Measurements from ENCODE around the gene ATXN10. TPM values are rescaled to one million over a fixed set of nuclear protein-coding genes. Genes with fewer than 3 reads are reported as not detected.

ATXN10 gene
- total and polyA plus RNA-seq, 12 donors = 11.8 to 169 (median 142) TPM

- peaks cover 0 to 98% (median 30%) of the 10 kb centered on the region in 9 donors for H3K36me3 ChIP-seq
- no peak for ATAC-seq
- no peaks in the 10 kb centered on the region for H3K27me3 ChIP-seq
- DNase-seq = no peak
- H3K4me1 ChIP-seq = peaks cover 0 to 1% (median 0%) of the 10 kb centered on the region in 9 donors
- WGBS, 2 donors = 80 to 92% methylated on average over 6 of the region's 6 CpGs
- intact Hi-C loops (cut with DNase I) = no loop called here
- no peak overlapping the region for H3K4me3 ChIP-seq
- H3K9me3 ChIP-seq = no peaks in the 10 kb centered on the region
- no peak overlapping the region for H3K27ac ChIP-seq
- no peak for TF ChIP-seq CTCF (IDR thresholded peaks at IDR 0.05)
These were observed 24.6 kb downstream of the ATXN10 start for GRCh38 chr22:45696227-45696626.

- ATAC-seq = no peak
- no peak for TF ChIP-seq CTCF (IDR thresholded peaks at IDR 0.05)
- 93 to 94% methylated on average over 4 of the region's 4 CpGs for WGBS, 2 donors
- peaks cover 0 to 97% (median 28%) of the 10 kb centered on the region in 9 donors for H3K36me3 ChIP-seq
- no peak overlapping the region for H3K4me3 ChIP-seq
- DNase-seq = no peak
- H3K4me1 ChIP-seq = peaks cover 0 to 9% (median 0%) of the 10 kb centered on the region in 9 donors
- H3K9me3 ChIP-seq = no peaks in the 10 kb centered on the region
- intact Hi-C loops (cut with DNase I) = no loop called here
- H3K27me3 ChIP-seq = no peaks in the 10 kb centered on the region
- H3K27ac ChIP-seq = no peak overlapping the region
These were observed 26.5 kb downstream of the ATXN10 start for GRCh38 chr22:45698094-45698493.

- intact Hi-C loops (cut with DNase I) = no loop called here
- H3K27ac ChIP-seq = no peak overlapping the region
- H3K36me3 ChIP-seq = peaks cover 0 to 97% (median 19%) of the 10 kb centered on the region in 9 donors
- TF ChIP-seq CTCF (IDR thresholded peaks at IDR 0.05) = no peak
- DNase-seq (no peak), ATAC-seq (no peak)
- H3K9me3 ChIP-seq = no peaks in the 10 kb centered on the region
- 98 to 99% methylated on average over 3 of the region's 3 CpGs for WGBS, 2 donors
- H3K4me1 ChIP-seq = peaks cover 0 to 15% (median 4%) of the 10 kb centered on the region in 9 donors
- H3K27me3 ChIP-seq = no peaks in the 10 kb centered on the region
- no peak overlapping the region for H3K4me3 ChIP-seq
These were observed 31.3 kb downstream of the ATXN10 start for GRCh38 chr22:45702981-45703380.

GRCh38 chr22:45703758-45704157 lies 32.1 kb downstream of the ATXN10 start:
- DNase-seq (no peak), ATAC-seq (peak in 2 of 8 donors; percentile 46 to 54)
- intact Hi-C loops (cut with DNase I) = no loop called here
- H3K36me3 ChIP-seq = peaks cover 0 to 96% (median 19%) of the 10 kb centered on the region in 9 donors
- WGBS, 2 donors = 45 to 79% methylated on average over 2 of the region's 2 CpGs
- no peaks in the 10 kb centered on the region for H3K27me3 ChIP-seq
- H3K4me3 ChIP-seq = no peak overlapping the region
- no peaks in the 10 kb centered on the region for H3K9me3 ChIP-seq
- H3K4me1 ChIP-seq = peaks cover 0 to 21% (median 9%) of the 10 kb centered on the region in 9 donors
- no peak for TF ChIP-seq CTCF (IDR thresholded peaks at IDR 0.05)
- H3K27ac ChIP-seq = peak overlapping the region in 1 of 10 donors; percentile 3
